A549 (cell line): ENCODE results near the gene OR1S1. TPM values are rescaled to one million over a fixed set of nuclear protein-coding genes. Genes with fewer than 3 reads are reported as not detected.

ENCODE experiments used
- ATAC-seq, 2 experiments: fragments of 200-7000 bp in 1 of 2; fragments of >200 bp in 1 of 2; cut with Nextera tagmentation in 1 of 2; cut with Tn5 transposase in 1 of 2; 3 replicates each; pipeline versions ENCODE4 v1.8.0 to v1.9.1; 2018 to 2020; ENCODE audit warnings: mild to moderate bottlenecking in 1 of 2, moderate library complexity in 1 of 2
- CTCF ChIA-PET: fragments of 300-600 bp; sonication (Branson Sonifier 250); formaldehyde crosslinking; extraction: SDS; loops from one replicate; lab custom pipeline; 2021; ENCODE audit warnings: antibody characterized with exemption, inconsistent platforms; lab: Yijun Ruan, JAX
- POLR2A ChIA-PET: fragments of 350-600 bp; formaldehyde crosslinking; extraction: SDS; loops from one replicate; lab custom pipeline; 2021; ENCODE audit warnings: antibody characterized with exemption, inconsistent platforms; lab: Yijun Ruan, JAX
- DNase-seq, 2 experiments: peaks; one replicate each; pipeline versions ENCODE4 v3.0.0 to v3.0.0-alpha.2; 2011 to 2016; ENCODE audit warnings: low read depth in 1 of 2, low spot score in 1 of 2
- FAIRE-seq: peaks from 2 replicates; lab custom pipeline; 2011; peaks lifted over from hg19 to GRCh38; lab: Jason Lieb, UNC
- H3K27ac ChIP-seq, 2 experiments: fragments of >200 bp; sonication (Bioruptor Twin); formaldehyde crosslinking; 3 replicates each; pipeline ENCODE4 v1.5.1; 2016 to 2017
- H3K4me1 ChIP-seq: fragments of >200 bp; sonication (Bioruptor Twin); formaldehyde crosslinking; 3 replicates; pipeline ENCODE4 v1.6.1; 2016
- H3K4me2 ChIP-seq: fragments of >200 bp; sonication (Bioruptor Twin); formaldehyde crosslinking; 3 replicates; pipeline ENCODE4 v1.6.1; 2016
- H3K4me3 ChIP-seq: fragments of >200 bp; sonication (Bioruptor Twin); formaldehyde crosslinking; 3 replicates; pipeline ENCODE4 v1.5.1; 2016
- H3K9me3 ChIP-seq: fragments of >200 bp; sonication (Bioruptor Twin); formaldehyde crosslinking; 3 replicates; pipeline ENCODE4 v1.6.1; 2016
- BHLHE40 ChIP-seq: IDR thresholded peaks from 2 replicates; pipeline ENCODE4 v1.6.1; 2012; ENCODE audit warnings: low read depth, low read length, inconsistent platforms
- CBX8 ChIP-seq: fragments of 200-600 bp; sonication (generic); IDR thresholded peaks from 2 replicates; pipeline ENCODE4 v1.6.1; 2016
- E2F6 ChIP-seq: IDR thresholded peaks from 2 replicates; pipeline ENCODE4 v1.6.1; 2012; ENCODE audit warnings: low read depth, borderline replicate concordance
- EHF ChIP-seq: fragments of 250-450 bp; sonication (Bioruptor Pico); IDR thresholded peaks from 2 replicates; pipeline ENCODE4 v1.5.0; 2020; ENCODE audit warnings: mild to moderate bottlenecking
- EHMT2 ChIP-seq: fragments of 200-600 bp; sonication (generic); IDR thresholded peaks from 2 replicates; pipeline ENCODE4 v1.6.1; 2016; ENCODE audit warnings: antibody characterized with exemption, low read depth, mild to moderate bottlenecking, moderate library complexity
- ELK1 ChIP-seq: fragments of 150-350 bp; IDR thresholded peaks from 2 replicates; pipeline ENCODE4 v1.6.1; 2014; ENCODE audit warnings: low read depth, mild to moderate bottlenecking, low read length
- ESRRA ChIP-seq: fragments of 150-350 bp; IDR thresholded peaks from 2 replicates; pipeline ENCODE4 v1.6.1; 2014; ENCODE audit warnings: mild to moderate bottlenecking, low read length, borderline replicate concordance
- FOSL2 ChIP-seq, 2 experiments: fragments of 450-650 bp in 1 of 2; fragments of >200 bp in 1 of 2; sonication (Bioruptor Twin) in 1 of 2; formaldehyde crosslinking; IDR thresholded peaks; 2 replicates each; pipeline versions ENCODE4 v1.5.0 to v1.6.1; 2016 to 2020; ENCODE audit warnings: mild to moderate bottlenecking in 1 of 2, moderate library complexity in 1 of 2
- GATA3 ChIP-seq: IDR thresholded peaks from 2 replicates; pipeline ENCODE4 v1.6.1; 2012; ENCODE audit warnings: borderline replicate concordance
- HDAC2 ChIP-seq: fragments of 200-600 bp; sonication (generic); IDR thresholded peaks from 2 replicates; pipeline ENCODE4 v1.6.1; 2016
- HES2 ChIP-seq: fragments of >200 bp; sonication (Bioruptor Twin); formaldehyde crosslinking; IDR thresholded peaks from 2 replicates; pipeline ENCODE4 v1.6.1; 2016
- HEYL ChIP-seq: fragments of 250-450 bp; sonication (Bioruptor Pico); IDR thresholded peaks from 2 replicates; pipeline ENCODE4 v1.8.0; 2021; ENCODE audit warnings: mild to moderate bottlenecking, moderate library complexity
- HOXA7 ChIP-seq: fragments of 250-450 bp; sonication (Bioruptor Pico); IDR thresholded peaks from 2 replicates; pipeline ENCODE4 v1.5.0; 2020; ENCODE audit warnings: mild to moderate bottlenecking, moderate library complexity
- JUNB ChIP-seq: fragments of >200 bp; sonication (Bioruptor Twin); formaldehyde crosslinking; IDR thresholded peaks from 2 replicates; pipeline ENCODE4 v1.6.1; 2016
- KDM1A ChIP-seq: fragments of 200-600 bp; sonication (generic); IDR thresholded peaks from 2 replicates; pipeline ENCODE4 v1.6.1; 2016; ENCODE audit warnings: low read depth, mild to moderate bottlenecking
- KDM5A ChIP-seq: fragments of 200-600 bp; sonication (generic); IDR thresholded peaks from 2 replicates; pipeline ENCODE4 v1.6.1; 2016; ENCODE audit warnings: antibody characterized with exemption, mild to moderate bottlenecking
- MAFK ChIP-seq: fragments of 450-650 bp; IDR thresholded peaks from 2 replicates; pipeline ENCODE4 v1.6.1; 2014; ENCODE audit not compliant: partially characterized antibody
- MAZ ChIP-seq: fragments of 150-350 bp; IDR thresholded peaks from 2 replicates; pipeline ENCODE4 v1.6.1; 2014; ENCODE audit warnings: antibody characterized with exemption, low read depth, low read length, borderline replicate concordance
- MYC ChIP-seq: IDR thresholded peaks from 2 replicates; pipeline ENCODE4 v1.6.1; 2012; ENCODE audit warnings: mild to moderate bottlenecking, inconsistent platforms, low read length, improper control_type of control experiment, borderline replicate concordance
- NFE2L2 ChIP-seq: fragments of 150-350 bp; conservative IDR thresholded peaks from 2 replicates; pipeline ENCODE4 v1.6.1; 2014; ENCODE audit warnings: low read length
- POLR2A ChIP-seq: IDR thresholded peaks from 2 replicates; pipeline ENCODE4 v1.6.1; 2012; ENCODE audit warnings: mild to moderate bottlenecking, low read length
- POLR2AphosphoS2 ChIP-seq: conservative IDR thresholded peaks from 2 replicates; pipeline ENCODE4 v1.6.1; 2012; ENCODE audit warnings: low read length, improper control_type of control experiment, inconsistent platforms
- RAD21 ChIP-seq, 2 experiments: fragments of >200 bp in 1 of 2; sonication (Bioruptor Twin) in 1 of 2; formaldehyde crosslinking in 1 of 2; IDR thresholded peaks in 1 of 2; conservative IDR thresholded peaks in 1 of 2; 2 replicates in 1 of 2; 3 replicates in 1 of 2; pipeline ENCODE4 v1.6.1; 2012 to 2018; ENCODE audit warnings: inconsistent platforms in 1 of 2
- RCOR1 ChIP-seq: fragments of 150-350 bp; IDR thresholded peaks from 2 replicates; pipeline ENCODE4 v1.6.1; 2014; ENCODE audit warnings: antibody characterized with exemption, low read length, low read depth
- REST ChIP-seq: fragments of 200-600 bp; sonication (generic); IDR thresholded peaks from 2 replicates; pipeline ENCODE4 v1.6.1; 2016; ENCODE audit warnings: antibody characterized with exemption, mild to moderate bottlenecking, moderate library complexity
- TP53 ChIP-seq: fragments of 250-450 bp; sonication (Bioruptor Pico); IDR thresholded peaks from 2 replicates; pipeline ENCODE4 v1.5.0; 2021; ENCODE audit warnings: mild to moderate bottlenecking, moderate library complexity
- USF2 ChIP-seq: fragments of 450-650 bp; IDR thresholded peaks from 2 replicates; pipeline ENCODE4 v1.6.1; 2014; ENCODE audit warnings: antibody characterized with exemption
- ZFP36 ChIP-seq: fragments of 450-650 bp; IDR thresholded peaks from 2 replicates; pipeline ENCODE4 v1.6.1; 2014; ENCODE audit warnings: borderline replicate concordance; ENCODE audit not compliant: partially characterized antibody
- ZSCAN20 ChIP-seq: fragments of 250-450 bp; sonication (Bioruptor Pico); IDR thresholded peaks from 2 replicates; pipeline ENCODE4 v1.8.0; 2022; ENCODE audit warnings: mild to moderate bottlenecking, moderate library complexity
- WGBS: methylation state at CpG from one replicate; pipeline ENCODE4 v1.1.6; 2017; ENCODE audit errors: missing lambda C conversion rate; 5-methylcytosine and 5-hydroxymethylcytosine counted together
- polyA plus RNA-seq, 4 experiments: library from polyadenylated mRNA; depleted of rRNA in 3 of 4; stranded (reverse); fragments of >200 nt; fragmentation: RNase III in 1 of 4; extraction: RNeasy Plus Mini Kit Qiagen cat#74134 plus additional on column Dnase treatment in 1 of 4; gene quantifications; 2 replicates in 3 of 4; 3 replicates in 1 of 4; pipeline ENCODE4 v1.2.3, GENCODE V29; 2011 to 2017

OR1S1 gene
- polyA plus RNA-seq, 2 of the 4 experiments (the other 2 are of a cell fraction) = not detected

GRCh38 chr11:58199271-58199670 is 13.2 kb upstream of the OR1S1 start:
- no peak for DNase-seq
- Histone ChIP-seq H3K4me2 (no peak overlapping the region), H3K4me3 (no peak overlapping the region), H3K9me3 (no peaks in the 10 kb centered on the region), H3K4me1 (no peaks in the 10 kb centered on the region), H3K27ac (no peak overlapping the region)
- ChIA-PET CTCF (no interaction called here), POLR2A (no interaction called here)
- 7% methylated on average over 1 of the region's 1 CpG for WGBS
- no peak for ATAC-seq
- FAIRE-seq = no peak
- TF ChIP-seq EHF = no peak
- no peak for TF ChIP-seq ELK1
- no peak for TF ChIP-seq RAD21 (conservative IDR thresholded peaks at IDR 0.05 in 1 of 2, IDR thresholded peaks at IDR 0.05 in 1 of 2)
- TF ChIP-seq KDM5A = no peak
- TF ChIP-seq ESRRA = no peak
- TF ChIP-seq EHMT2 = no peak
- no peak for TF ChIP-seq JUNB
- TF ChIP-seq HDAC2 = no peak
- no peak for TF ChIP-seq GATA3
- no peak for TF ChIP-seq MAZ
- TF ChIP-seq USF2 = no peak
- no peak for TF ChIP-seq POLR2A
- TF ChIP-seq MYC = no peak
- TF ChIP-seq REST = no peak
- TF ChIP-seq NFE2L2 = no peak
- TF ChIP-seq ZSCAN20 (CRISPR knock-in tag) = no peak
- no peak for TF ChIP-seq RCOR1
- TF ChIP-seq CBX8 = no peak

- no peak for TF ChIP-seq E2F6
- TF ChIP-seq HES2 = no peak
- TF ChIP-seq RAD21 (conservative IDR thresholded peaks at IDR 0.05 in 1 of 2, IDR thresholded peaks at IDR 0.05 in 1 of 2) = no peak
- no peak for TF ChIP-seq JUNB
- TF ChIP-seq FOSL2 (IDR thresholded peaks at IDR 0.05) = no peak
- TF ChIP-seq FOSL2 (CRISPR knock-in tag; IDR thresholded peaks at IDR 0.05) = no peak
- no peak for TF ChIP-seq ZFP36
- no peak for TF ChIP-seq TP53 (CRISPR knock-in tag)
- TF ChIP-seq BHLHE40 = no peak
- TF ChIP-seq NFE2L2 = no peak
- TF ChIP-seq HOXA7 (CRISPR knock-in tag) = no peak
- TF ChIP-seq MAFK = no peak
- no peak for TF ChIP-seq HEYL (CRISPR knock-in tag)
- no peak for TF ChIP-seq ZSCAN20 (CRISPR knock-in tag)
- no peak for TF ChIP-seq KDM1A
- TF ChIP-seq POLR2AphosphoS2 = no peak
- no peak for TF ChIP-seq POLR2A
- FAIRE-seq = no peak
- CTCF ChIA-PET = no interaction called here
Observed at GRCh38 chr11:58204042-58204441, 8.5 kb upstream of the OR1S1 start, which contains the start of gene OR1S2. TSS of gene OR1S2 (minus strand) at chr11:58204142. CDS start at chr11:58204142, 0 bp downstream.

More at GRCh38 chr11:58204042-58204441, 8.5 kb upstream of the OR1S1 start, which contains the start of gene OR1S2:
- H3K9me3 ChIP-seq = no peaks in the 10 kb centered on the region
- no peak within 1 kb of the TSS for H3K4me2 ChIP-seq
- no peak within 1 kb of the TSS for H3K4me3 ChIP-seq
- H3K27ac ChIP-seq = no peak within 1 kb of the TSS
- ATAC-seq (no peak), DNase-seq (no peak)
- POLR2A ChIA-PET = no interaction called here
- H3K4me1 ChIP-seq = no peaks in the 10 kb centered on the region
